GM18507 (cell line): ENCODE data around the gene IFT172.

Experiments
- DNase-seq: peaks from one replicate; pipeline ENCODE4 v3.0.0; 2011; ENCODE audit warnings: low read depth; ENCODE audit not compliant: insufficient read length; ENCODE audit errors: extremely low spot score
- FAIRE-seq: peaks from 2 replicates; lab custom pipeline; 2011; peaks lifted over from hg19 to GRCh38; lab: Jason Lieb, UNC

The IFT172 gene

DNA sequence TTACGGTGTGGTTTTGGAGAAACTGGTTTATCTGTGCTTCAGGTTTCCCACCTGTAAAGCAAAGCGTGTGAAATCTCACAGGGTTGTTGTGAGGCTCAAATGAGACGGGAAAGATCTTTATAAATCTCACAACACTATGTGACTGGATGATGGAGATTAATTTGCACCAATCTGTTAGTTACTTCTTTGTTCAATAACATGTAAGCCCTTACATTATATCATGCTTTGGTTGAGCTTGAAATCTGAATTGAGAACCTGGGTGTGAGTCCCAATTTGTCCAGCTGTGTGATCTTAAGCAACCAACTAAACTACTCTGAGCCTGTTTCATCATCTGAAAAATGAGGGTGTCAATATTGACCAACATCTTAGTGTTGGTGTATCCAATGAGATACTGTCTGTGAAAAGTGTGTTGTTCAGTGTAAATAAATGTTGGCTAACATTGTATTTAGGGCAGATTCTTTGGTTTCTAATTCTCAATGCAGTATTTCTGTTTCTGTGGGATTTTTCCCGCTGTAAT lies 6.4 kb upstream of the IFT172 start:
- FAIRE-seq (no peak), DNase-seq (no peak)

- no peak for DNase-seq
- no peak for FAIRE-seq
Measured at GRCh38 chr2:27494944-27495554, 5.5 kb upstream of the IFT172 start, which contains the start of gene FNDC4. FNDC4 (minus strand) TSS chr2:27495200; CDS start chr2:27494679, 521 bp downstream.

- FAIRE-seq (no peak), DNase-seq (no peak)
Measured at GRCh38 chr2:27494284-27494943, 4.9 kb upstream of the IFT172 start.

GRCh38 chr2:27493948-27494283 lies 4.4 kb upstream of the IFT172 start:
- FAIRE-seq (no peak), DNase-seq (no peak)

DNA sequence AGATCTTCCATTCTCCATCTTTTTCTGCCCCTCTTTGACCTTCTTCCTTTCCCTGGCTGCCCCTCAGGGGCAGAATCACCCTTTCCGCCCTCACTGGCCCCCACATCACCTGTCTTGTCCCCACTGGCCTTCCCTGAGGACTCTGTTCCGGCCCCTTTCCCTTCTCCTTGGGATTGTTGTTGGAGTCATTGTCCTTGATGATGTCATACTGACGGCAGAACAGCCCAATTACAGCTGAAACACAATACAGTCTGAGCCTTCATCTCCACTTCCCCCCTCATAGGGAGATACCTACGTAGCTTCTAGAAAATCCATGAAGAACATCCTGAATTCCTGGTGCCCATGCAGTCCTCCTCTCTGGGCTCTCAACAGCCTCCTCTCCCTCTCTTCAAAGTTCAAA lies 3.0 kb upstream of the IFT172 start:
- FAIRE-seq (no peak), DNase-seq (no peak)

GRCh38 chr2:27489118-27489497 lies 435 bp downstream of the IFT172 start:
- DNase-seq (no peak), FAIRE-seq (no peak)

- no peak for FAIRE-seq
- DNase-seq = no peak
Measured at GRCh38 chr2:27485496-27485895, 4.0 kb downstream of the IFT172 start.

DNA sequence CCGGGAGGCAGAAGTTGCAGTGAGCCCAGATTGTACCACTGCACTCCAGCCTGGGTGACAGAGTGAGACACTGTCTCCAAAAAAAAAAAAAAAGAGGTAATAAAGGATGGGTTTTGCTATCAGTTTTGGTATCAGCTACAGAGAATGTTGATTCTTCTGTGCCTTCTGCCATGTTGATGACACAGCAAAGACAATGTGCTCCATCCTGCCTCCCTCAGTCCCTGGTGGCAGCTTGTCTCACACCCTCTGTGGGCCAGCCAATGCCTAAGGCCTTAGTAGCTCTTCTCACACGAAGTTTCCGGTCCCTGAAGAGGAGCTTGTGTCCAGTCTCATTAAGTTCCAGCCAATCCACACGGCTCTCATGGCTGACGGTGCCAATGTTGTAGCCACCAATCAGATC lies 17.6 kb downstream of the IFT172 start:
- FAIRE-seq = no peak
- no peak for DNase-seq

DNA sequence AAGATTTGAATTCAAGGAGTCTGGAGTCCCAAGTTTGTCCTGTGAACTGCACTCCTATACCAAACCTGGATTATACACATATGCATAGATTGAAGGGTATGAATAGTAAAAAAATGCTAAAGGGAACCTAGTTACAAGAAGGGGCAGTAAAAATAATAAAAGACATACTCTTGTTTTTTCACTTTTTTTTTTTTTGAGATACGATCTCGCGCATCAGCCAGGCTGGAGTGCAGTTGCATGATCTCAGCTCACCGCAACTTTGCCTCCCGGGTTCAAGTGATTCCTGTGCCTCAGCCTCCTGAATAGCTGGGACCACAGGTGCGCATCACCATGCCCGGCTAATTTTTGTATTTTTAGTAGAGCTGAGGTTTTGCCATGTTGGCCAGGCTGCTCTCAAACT lies 25.1 kb downstream of the IFT172 start:
- DNase-seq (no peak), FAIRE-seq (no peak)

GRCh38 chr2:27461118-27461517 lies 28.4 kb downstream of the IFT172 start:
- FAIRE-seq = no peak
- no peak for DNase-seq

DNA sequence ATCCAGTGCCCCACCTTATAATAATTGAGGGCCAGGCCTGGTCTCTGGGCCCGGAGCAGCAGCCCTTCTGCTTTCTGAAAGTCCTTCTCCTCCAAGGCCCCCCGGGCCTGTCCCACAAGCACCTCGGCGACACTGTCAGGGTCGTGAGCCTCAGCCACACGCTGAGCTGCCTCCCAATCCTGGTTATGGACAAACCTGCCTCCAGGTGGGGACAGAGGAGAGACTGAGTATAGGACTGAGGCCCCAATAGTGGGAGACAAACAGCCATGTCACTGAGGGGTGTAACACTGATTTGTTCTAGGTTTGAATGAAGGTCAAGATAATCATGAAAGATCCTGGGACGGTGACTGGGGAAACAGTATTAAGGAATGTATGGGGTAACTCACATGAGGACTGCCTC lies 35.6 kb downstream of the IFT172 start:
- no peak for FAIRE-seq
- no peak for DNase-seq

GRCh38 chr2:27451095-27451494 lies 38.4 kb downstream of the IFT172 start:
- FAIRE-seq (no peak), DNase-seq (no peak)

GRCh38 chr2:27448381-27448780 lies 41.2 kb downstream of the IFT172 start:
- DNase-seq (no peak), FAIRE-seq (no peak)

- DNase-seq (no peak), FAIRE-seq (no peak)
Measured at GRCh38 chr2:27446057-27446456, 43.5 kb downstream of the IFT172 start.

DNA sequence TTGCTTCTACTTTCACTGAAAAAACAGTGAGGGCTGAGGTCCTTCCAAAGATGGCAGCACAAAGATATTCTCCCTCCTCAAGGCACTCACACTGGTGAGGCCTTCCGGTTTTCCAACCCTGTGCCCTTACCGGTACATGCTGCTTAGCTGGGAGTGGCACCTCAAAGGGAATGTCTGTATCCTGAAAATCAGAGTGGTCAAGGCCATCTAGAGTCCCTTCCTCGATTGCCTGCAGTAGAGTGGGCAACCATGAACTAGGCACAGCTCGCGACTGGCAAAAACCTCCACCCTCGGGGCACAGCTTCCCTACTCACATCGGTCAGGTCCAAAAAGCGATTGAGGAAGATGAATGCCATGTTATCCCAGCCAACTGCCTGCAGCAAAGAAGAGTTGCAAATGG lies 43.9 kb downstream of the IFT172 start:
- DNase-seq (no peak), FAIRE-seq (no peak)

GRCh38 chr2:27445155-27445554 lies 44.4 kb downstream of the IFT172 start:
- FAIRE-seq (no peak), DNase-seq (no peak)

DNA sequence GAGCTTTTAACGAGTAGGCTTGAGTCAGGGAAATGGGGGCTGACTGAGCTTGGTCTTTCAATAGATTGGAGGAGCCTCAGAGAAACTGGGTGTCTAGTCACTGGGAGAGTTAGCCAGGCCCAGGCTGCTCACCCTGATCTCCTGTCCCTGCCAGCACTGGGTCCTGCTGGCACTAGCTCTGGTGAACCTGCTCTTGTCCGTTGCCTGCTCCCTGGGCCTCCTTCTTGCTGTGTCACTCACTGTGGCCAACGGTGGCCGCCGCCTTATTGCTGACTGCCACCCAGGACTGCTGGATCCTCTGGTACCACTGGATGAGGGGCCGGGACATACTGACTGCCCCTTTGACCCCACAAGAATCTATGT lies 46.6 kb downstream of the IFT172 start:
- DNase-seq (no peak), FAIRE-seq (no peak)

DNA sequence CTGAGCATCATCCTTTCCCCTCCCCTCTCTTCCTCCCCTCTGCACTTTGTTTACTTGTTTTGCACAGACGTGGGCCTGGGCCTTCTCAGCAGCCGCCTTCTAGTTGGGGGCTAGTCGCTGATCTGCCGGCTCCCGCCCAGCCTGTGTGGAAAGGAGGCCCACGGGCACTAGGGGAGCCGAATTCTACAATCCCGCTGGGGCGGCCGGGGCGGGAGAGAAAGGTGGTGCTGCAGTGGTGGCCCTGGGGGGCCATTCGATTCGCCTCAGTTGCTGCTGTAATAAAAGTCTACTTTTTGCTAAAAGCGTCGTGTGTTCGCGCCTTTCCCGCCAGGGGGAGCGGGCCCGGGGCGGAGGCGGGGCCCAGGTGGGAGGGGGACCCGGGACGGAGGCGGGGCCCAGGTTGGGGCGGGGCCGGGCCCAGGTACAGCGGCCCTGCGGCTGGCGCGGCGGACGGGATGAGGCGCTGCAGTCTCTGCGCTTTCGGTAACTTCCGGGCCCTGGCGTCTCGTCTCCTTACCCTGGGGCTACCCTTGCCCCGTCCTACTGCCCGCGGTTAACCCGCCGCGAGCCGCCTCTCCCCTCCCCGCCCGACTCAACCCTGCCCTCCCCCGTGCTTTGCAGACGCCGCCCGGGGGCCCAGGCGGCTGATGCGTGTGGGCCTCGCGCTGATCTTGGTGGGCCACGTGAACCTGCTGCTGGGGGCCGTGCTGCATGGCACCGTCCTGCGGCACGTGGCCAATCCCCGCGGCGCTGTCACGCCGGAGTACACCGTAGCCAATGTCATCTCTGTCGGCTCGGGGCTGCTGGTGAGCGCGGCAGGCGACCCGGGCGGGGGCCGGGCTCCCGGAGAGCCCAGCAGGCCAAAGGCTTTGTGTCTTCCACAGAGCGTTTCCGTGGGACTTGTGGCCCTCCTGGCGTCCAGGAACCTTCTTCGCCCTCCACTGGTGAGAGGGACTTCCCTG lies 47.3 kb downstream of the IFT172 start, which contains the start of gene KRTCAP3:
KRTCAP3 (plus strand) TSS at position 424 of the 962 bp plus-strand sequence; CDS start at position 456, 32 bp downstream.
- no peak for DNase-seq

GRCh38 chr2:27441226-27441926 lies 48.2 kb downstream of the IFT172 start:
- FAIRE-seq (no peak), DNase-seq (no peak)

More for the DNA sequence above, 47.3 kb downstream of the IFT172 start, which contains the start of gene KRTCAP3:
- no peak for FAIRE-seq

GRCh38 chr2:27435628-27436027 lies 53.9 kb downstream of the IFT172 start:
- FAIRE-seq = no peak

More at GRCh38 chr2:27435628-27436027, 53.9 kb downstream of the IFT172 start:
- DNase-seq = no peak
